ENCODE measurements around the gene NOC2L. TPM values are rescaled to one million over a fixed set of nuclear protein-coding genes. Genes with fewer than 3 reads are reported as not detected.
A peak's percentile ranks its signal among the peaks of the same experiment; 100 is the strongest.

Gene NOC2L
- total RNA-seq, 1 donor from 2014 or later, result 73.9 TPM

GRCh38 chr1:1003618-1004419 lies 44.8 kb upstream of the NOC2L start:
- DNase-seq (ENCODE audit: low read depth), result no peak
- no peak for TF ChIP-seq CTCF (conservative IDR thresholded peaks at IDR 0.05; ENCODE audit: low read depth, low read length)
- H3K4me3 ChIP-seq (ENCODE audit: low read depth, low read length), result no peak overlapping the region

- TF ChIP-seq CTCF (conservative IDR thresholded peaks at IDR 0.05; ENCODE audit: low read depth, low read length), result no peak
- no peak for DNase-seq (ENCODE audit: low read depth)
- peak overlapping the region; percentile 80 for H3K4me3 ChIP-seq (ENCODE audit: low read depth, low read length)
Observed at GRCh38 chr1:1001057-1001783, 42.2 kb upstream of the NOC2L start.

GRCh38 chr1:1000357-1001056 lies 41.5 kb upstream of the NOC2L start:
- DNase-seq (ENCODE audit: low read depth), result no peak

GRCh38 chr1:999725-1000356 lies 40.8 kb upstream of the NOC2L start, which contains the start of gene HES4:
TSS of gene HES4 (minus strand) at chr1:1000097. CDS start at chr1:999973, 124 bp downstream.
- no peak for DNase-seq (ENCODE audit: low read depth)
- TF ChIP-seq CTCF (conservative IDR thresholded peaks at IDR 0.05; ENCODE audit: low read depth, low read length), result no peak
- H3K4me3 ChIP-seq (ENCODE audit: low read depth, low read length), result peak within 1 kb of the TSS; percentile 80

More at GRCh38 chr1:1000357-1001056, 41.5 kb upstream of the NOC2L start:
- peak overlapping the region; percentile 80 for H3K4me3 ChIP-seq (ENCODE audit: low read depth, low read length)
- TF ChIP-seq CTCF (conservative IDR thresholded peaks at IDR 0.05; ENCODE audit: low read depth, low read length), result no peak

GRCh38 chr1:998995-999724 lies 40.1 kb upstream of the NOC2L start:
- H3K4me3 ChIP-seq (ENCODE audit: low read depth, low read length), result peak overlapping the region; percentile 80
- no peak for TF ChIP-seq CTCF (conservative IDR thresholded peaks at IDR 0.05; ENCODE audit: low read depth, low read length)
- DNase-seq (ENCODE audit: low read depth), result no peak

- DNase-seq (ENCODE audit: low read depth), result no peak
- H3K4me3 ChIP-seq (ENCODE audit: low read depth, low read length), result peak overlapping the region; percentile 80
- TF ChIP-seq CTCF (conservative IDR thresholded peaks at IDR 0.05; ENCODE audit: low read depth, low read length), result no peak
Observed at GRCh38 chr1:998745-998994, 39.6 kb upstream of the NOC2L start.

All from epithelial cell of proximal tubule (primary cell).